NOMO-1 (cell line): ENCODE results near the gene C3orf85.
A peak's percentile ranks its signal among the peaks of the same experiment; 100 is the strongest.
"Not testable (repeated sequence)": the region's sequence is repeated elsewhere in the genome, so short reads cannot be mapped to it uniquely, and the experiment has no call there.

ENCODE experiments used
- DNase-seq, 2 experiments: peaks; one replicate each; lab custom pipeline; 2025; ENCODE audit not compliant: unreplicated experiment in 2 of 2; lab: John Stamatoyannopoulos, UW

The C3orf85 gene, protein sequence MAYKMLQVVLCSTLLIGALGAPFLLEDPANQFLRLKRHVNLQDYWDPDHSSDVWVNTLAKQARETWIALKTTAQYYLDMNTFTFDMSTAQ

DNA sequence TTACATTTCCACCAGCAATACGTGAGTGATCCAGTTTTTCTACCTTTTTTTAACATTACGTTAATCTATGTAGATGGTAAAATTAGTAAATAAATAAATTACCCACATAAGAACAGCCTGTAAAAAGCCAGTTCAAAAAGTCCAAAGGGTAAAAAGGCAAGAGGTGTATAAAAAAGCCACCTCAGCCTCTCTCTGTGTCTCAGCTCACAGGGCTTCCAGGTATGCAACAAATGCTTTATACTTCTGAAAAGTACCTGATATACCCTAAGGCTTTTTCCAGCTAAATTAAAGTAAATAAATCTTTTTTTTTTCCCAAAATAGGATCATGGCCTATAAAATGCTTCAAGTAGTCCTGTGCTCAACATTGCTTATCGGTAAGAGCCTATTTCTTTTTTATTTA is at the start of gene C3orf85:
Gene C3orf85 (plus strand): TSS at position 197 of the 400 bp plus-strand sequence. CDS start 129 bp downstream, at position 326.
- no peak for DNase-seq

DNA sequence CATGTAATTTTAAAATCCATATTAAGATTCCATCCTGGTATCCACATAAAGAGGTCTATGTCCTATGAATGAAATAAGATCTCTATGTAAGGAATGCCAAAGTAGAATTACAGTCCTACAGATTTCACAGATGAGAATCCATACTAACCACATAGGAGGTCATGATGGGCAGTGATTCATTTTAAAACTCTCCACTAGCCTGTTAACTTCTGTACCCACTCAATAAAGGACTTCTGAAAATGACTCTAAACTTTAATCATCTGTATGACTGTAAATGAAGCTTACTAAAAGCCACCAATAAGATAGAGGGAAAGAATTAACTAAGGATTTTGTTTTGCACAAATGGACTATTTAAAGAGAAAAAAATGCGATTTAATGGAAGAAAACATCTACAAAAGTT is 47.3 kb upstream of the C3orf85 start:
- DNase-seq: no peak

DNA sequence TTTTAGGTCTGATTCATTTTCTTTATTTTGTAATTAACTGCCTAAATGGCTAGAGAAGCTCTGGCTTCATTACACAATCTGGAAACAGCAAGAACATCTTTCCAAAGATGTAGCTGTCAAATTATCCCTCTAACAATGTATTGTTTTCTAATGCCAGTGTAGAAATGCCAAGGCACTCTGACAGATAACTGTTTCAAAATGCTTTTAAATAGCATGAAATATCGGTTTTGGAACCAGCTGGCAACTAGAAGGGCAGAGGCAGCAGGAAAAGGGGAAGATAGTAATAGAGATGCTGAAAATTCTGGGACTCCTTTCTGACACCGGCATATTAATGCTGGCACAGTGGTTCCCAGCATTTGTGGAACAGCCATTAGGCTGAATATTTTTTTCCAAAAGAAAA is 44.7 kb upstream of the C3orf85 start:
- DNase-seq: no peak

DNA sequence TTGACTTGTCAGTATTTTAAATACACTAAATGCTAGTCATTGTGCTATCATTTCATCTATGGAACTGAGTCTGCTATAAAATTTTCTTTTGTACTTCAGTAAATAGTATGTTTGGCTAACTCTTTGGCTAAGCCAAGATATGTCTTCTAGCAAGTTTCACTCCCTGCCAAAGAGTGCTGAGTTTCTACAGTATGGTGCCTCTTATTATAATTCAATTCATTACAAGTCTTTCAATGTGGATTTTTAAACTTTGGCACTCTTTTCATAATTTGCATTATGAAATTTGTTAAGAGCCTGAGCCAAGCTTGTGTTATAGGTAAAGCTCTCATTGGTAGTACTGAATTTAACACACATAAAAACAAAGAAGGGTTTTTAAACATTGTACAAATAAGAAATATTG is 43.0 kb upstream of the C3orf85 start:
- DNase-seq: no peak

DNA sequence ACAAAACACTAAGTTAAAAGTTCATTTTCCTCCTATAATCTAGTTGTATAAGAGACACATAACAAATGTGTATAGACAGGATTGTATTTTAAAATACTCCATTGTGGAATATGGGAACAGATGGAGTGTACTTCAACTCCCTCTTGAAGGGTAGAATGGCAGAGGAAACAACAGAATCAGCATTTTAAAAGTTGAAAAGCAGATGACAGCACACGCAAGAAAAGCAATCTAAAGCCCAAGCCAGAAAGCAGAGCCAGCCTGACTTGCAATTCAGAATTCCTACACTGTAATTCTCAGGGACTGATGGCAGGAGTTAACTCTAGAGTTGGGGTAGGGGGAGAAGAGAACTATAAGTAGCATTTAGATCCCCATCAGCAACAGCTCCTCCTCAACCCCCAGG is 41.4 kb upstream of the C3orf85 start:
- DNase-seq: no peak

DNA sequence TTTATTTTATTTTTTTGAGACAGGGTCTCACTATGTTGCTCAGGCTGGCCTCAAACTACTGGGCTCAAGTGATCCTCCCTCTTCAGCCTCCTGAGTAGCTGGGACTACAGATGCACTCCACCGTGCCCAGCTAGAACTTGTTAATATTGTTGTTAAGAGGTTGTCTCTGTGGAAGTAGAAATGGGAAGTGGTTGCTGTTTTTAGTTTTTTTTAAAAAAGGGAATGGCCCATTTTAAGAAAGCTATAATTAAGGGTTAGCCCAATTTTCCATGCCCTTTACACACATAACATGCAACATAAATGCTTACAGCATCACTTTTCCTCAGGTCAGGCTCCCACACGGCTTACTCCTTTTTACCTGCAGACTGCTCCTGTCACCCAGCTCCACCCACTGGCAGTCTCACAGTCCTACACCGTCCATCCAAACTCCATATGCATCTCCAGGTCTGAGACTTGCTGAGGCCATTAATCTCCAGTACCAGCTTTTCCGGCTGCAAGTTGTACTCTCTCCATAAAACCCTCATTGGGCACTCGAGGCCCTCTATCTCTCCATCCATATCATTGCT is 38.4 kb upstream of the C3orf85 start:
- DNase-seq: peak in 1 of 2 experiments; percentile 9

DNA sequence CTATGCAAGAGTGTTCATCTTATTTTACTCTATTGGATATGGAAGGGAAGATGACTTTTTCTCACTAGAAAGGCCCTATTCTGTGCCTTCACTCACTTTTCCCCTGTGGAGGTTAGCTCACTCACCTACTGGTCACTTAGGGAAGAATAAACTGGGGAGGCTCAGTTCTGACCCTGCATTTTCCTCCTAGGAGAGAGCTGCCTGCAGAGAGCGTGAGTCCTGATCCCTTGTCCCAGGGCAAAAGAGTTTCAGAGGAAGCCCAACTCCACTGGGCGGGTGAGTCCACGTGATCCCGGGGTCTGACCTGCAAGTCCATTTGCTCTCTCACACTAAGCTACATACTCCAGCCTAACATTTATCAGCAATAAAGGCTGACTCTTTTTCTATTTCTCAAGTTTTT is 26.9 kb upstream of the C3orf85 start:
- no peak for DNase-seq

DNA sequence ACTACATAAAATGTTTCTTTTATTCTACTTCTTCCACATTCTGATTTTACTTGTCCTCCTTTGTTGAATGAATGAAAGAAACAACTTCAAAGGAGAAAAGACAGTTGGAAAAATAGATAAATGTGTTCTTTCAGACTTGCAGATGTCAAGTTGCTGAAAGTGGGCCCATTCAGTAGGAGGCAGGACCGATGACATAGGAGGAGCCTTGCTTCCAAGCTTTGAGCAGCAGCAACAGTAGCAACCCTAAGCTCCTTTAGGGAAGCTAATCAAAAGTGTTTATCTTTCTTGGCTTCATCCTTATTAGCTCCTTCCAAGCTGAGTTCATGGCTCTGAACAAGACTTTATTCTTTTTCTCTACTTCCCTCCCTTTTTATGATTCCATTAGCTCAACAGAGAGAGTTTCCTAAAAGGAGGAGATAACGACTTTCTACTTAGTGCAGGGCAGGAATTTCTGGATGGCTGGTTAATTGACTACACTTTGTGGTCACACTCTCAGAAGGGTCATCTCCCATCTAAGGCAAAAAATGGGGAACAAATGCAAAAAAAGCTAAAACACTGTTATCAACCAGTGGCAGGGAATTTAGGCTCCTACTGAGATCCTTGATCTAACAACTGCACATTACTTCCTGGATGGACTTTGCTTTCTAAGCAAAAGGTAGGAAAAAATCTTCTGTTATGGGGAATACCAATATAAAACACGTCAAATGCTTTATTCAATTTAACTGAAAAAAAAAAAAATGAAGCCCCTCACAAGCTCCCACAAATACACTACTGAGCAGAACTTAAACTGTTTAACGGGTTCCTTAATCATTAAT is 23.4 kb upstream of the C3orf85 start:
- no peak for DNase-seq

DNA sequence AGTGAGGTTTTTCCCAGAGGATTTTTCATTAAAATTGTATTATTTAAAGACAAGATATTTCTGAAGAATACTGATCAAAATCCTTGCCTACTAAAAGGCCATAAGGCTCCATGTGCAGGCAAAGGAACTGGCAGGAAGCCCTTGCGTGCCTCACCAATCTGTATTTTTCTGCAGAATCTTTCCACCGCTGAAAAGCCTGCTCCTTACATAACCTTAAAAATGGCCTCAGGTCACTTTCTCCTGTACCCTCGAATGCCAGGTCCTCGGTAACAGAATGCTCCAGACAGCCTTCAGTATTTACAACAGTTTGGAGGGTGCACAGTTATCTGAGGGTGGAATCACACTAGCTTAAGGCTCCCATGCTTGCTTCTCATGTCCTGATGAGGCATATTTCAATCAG is 21.8 kb upstream of the C3orf85 start:
- no peak for DNase-seq

DNA sequence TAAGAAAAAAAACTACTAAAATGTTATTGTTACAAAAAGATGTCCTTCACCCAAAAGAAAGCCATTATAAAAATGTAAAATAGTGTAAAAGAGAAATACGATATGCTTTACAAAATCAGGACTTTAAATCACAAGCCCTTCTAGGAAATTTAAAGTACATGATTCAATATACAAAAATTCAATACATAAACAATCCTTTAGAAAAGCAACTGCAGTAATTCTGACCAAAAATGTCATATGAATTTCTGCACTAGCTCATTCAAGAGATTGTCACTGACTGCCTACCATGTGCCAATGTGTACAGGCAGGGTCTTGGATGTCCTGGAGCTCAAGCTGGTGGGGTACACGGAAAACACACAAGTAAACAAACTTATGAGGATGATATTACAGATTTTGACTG is 21.1 kb upstream of the C3orf85 start:
- DNase-seq: no peak

DNA sequence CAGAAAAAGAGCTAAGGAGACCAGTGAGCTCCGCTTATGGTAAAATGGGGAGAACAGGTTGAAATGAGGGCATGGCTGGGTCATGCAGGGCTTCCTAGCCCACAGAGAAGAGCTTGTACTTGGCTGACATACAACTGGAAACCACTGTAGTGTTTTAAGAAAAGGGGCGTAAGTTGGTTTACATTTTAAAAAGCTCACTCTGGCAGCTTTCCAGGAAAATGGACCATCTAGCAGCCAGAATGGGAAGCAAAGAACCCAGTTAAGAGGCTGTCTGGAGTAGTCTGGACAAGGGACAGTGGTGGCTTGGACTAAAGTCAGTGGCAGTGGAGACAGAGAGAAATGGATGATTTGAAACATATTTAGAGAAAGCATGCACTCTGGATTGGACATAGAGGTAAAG is 20.5 kb upstream of the C3orf85 start:
- no peak for DNase-seq

DNA sequence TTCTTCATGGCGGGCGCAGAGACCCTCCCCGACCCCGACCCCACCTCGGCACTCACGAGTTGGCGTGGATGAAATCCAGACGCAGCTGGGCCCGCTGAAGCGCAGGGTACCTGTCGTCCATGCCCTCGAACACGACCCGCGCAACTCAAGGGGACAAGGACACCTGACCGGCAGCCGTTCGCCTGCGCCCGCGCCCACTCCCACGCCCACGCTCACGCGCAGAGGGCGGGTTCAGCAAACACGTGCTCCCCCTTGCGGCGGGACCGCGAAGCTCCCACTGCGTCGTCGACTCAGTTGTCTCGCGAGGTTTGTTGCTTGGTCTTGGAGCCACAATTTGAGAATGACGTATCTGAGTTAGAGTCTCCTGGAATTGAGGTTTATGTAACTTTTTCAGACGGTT is 18.6 kb upstream of the C3orf85 start, which contains the start of gene MORC1:
Gene MORC1 (minus strand): TSS at position 196 of the 400 bp plus-strand sequence. CDS start 75 bp downstream, at position 121.
- DNase-seq: no peak

DNA sequence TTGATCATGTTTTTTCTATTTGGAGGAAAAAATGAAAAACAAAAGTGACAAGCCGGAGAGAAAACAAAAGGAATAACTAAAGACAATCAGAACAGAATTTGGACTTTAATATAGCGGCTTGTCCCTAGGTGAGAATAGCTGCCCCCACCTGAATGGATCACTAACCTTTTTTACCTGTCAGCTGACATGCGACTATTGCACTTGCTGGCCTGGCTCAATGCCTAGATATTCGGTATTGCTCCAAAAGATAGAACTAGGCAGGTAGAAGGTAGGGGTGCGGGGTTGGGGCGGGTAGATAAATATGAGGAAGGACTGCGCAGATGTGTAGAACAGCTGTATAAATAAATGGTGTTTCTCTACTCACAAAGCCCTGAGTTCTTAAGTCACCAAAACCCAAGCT is 17.9 kb upstream of the C3orf85 start:
- DNase-seq: no peak

DNA sequence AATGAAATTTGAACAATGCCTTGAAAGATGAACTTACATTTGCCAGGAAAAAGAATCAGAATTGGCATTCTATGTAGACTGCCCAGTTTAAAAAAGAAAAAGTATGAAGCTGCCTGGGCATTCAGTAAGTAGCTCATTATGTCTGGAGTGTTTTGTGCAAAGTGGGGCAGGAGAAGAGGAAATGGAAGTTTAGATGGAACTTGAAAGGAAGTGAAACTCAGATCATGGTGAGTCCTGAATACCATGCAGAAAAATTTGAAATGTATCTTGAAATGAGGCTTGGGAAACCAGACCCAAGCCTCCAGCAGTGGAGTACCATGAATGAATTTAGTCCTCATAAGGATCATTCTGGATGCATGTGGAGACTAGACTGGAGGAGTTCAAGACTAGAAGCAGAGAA is 13.8 kb upstream of the C3orf85 start:
- peak; percentile 54 to 70 for DNase-seq

DNA sequence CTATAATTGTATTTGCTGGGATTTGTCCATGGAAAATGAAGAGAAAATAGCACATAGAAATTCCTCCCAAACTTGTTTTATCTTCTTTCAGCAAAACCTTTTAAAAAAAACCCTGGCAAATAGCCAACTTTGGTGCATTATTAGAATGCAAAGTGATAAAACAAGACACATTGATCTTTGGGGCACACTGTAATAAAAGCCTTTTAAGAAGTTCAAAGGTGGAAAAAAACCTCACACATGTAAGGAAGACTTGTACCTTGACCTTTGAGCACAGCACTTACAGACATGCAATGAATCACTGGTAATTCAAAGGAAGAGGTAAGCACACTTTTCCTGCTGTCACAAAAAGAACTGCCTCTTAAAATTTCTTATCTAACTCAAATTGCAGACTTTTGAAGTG is 10.6 kb upstream of the C3orf85 start:
- DNase-seq: no peak

DNA sequence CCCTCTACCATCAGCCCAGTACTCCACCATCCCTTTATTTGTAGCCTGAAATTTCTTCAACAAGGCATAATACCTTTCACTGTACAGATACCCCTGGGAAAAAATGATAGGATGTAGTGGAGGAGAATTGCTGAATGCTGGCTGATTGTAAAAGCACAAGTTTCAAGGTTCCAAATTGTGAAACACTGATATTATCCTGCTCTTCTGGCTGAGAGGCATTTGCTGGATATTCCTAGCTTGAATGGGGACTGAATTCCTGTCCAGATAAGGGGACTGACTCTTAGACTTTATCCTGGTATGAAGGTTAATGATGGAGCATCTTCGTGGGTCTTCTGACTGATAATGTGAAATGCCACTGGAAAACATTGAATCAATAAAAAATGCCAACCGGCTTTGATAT is 9.0 kb upstream of the C3orf85 start:
- no peak for DNase-seq

DNA sequence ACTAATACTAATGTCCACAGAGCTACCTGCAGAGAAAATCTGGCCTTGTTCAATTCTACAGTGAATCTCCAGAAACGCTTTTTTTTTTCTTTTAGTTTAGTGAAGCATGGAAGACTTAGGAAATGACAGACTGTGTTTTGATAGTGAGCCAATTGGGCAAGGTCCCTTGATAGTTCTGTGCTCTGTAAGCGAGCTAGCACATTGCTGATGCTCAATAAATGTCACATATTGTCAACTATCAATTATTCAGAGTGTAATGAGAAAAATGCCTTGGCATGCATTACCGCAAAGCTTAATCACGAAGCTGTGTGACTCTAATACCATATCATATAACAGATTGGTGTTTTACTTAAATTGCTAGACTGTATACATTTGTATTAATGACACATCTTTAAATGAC is 5.2 kb upstream of the C3orf85 start:
- no peak for DNase-seq

DNA sequence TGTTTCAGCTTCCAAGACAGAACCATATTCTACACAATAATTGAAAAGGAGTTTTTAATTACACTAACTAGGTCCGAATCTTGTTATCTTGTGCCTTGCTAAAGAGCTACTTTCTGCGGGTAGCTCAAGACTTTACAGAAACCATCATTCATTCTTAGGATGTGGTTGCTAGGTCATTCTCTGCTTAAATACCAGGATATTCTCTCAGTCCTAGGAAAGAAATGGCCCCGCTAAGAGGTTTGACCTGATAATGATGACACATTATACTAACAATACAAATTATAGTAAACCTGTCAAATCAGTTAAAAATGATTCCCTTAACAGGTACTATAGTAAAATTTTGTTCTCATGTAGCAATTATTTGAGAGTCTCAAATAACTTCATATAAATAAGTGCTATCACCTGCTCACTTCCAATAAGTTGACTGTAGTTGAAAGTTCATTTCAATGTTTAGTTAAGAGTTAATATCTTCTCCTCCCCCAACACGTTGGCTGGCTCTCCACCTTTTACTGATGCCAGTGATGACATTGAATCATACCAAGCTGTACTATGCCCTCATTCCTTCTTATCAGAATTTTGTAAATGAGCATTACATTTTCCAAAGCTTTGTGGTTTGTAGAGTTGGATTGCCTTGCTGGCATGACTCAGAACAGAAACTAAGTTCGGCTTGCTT is 3.6 kb upstream of the C3orf85 start:
- DNase-seq: no peak

DNA sequence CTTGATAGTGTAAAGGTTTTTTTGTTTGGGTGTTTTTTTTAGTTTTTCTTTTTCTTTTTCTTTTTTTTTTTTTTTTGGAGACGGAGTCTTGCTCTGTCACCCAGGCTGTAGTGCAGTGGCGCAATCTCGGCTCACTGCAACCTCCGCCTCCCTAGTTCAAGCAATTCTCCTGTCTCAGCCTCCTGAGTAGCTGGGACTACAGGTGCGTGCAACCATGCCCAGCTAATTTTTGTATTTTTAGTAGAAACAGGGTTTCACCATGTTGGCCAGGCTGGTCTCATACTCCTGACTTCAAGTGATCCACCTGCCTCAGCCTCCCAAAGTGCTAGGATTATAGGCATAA is 3.1 kb upstream of the C3orf85 start:
- DNase-seq: not testable (repeated sequence)

DNA sequence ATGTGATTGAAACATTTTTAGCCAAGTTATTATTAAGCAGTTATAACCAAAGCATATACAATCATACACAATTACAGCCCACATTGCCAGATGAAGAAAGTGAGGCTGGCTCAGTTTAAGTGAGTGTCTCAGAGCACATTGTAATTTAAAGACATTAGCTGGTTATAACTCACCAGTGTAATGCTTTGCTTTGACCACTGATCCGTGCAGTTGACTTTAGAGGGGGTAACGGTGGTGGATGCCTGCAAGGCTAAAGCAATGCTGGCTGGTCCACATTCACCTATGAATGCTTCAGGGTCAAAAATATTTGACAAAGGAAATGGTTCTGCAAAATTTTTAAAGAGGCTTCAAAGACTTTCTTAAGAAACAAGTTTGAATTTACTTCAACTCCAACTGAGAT is 1.2 kb downstream of the C3orf85 start:
- DNase-seq: no peak

DNA sequence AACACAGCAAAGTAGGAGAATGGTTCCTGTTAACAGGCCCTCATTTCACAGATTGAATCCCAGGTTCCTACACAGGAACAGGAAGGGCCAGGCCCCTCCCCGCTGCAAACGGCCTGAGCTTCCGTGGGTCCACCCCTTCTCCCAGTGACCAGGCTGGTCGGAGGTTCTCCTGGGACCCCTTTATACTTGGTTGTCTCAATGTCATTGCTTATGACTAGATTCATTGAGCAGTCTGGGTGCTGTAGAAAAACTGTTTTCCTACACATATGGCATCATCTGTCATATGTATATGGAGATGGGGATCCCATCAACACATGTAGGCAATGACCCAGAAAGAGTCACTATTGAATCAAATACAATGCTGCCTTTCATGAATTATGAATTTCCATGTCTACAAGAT is 3.8 kb downstream of the C3orf85 start:
- no peak for DNase-seq

DNA sequence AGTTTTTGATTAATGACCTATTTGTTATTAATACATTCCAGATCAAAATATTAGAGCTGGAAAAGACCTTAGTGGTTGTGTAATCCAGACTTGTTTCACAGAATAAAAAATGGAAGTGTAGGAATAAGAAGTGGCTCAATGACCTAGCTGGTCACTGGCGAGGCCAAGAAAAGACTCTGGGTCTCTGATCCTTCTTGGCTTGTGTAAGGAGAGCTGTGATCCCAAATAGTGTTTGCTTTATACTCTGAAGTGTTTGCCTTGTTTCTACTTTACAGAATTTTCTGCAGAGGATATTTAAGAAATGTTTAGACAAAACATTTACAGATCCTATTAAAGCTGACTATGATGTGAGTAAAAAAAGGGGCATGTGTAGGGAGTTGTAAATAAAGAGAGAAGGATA is 7.1 kb downstream of the C3orf85 start:
- no peak for DNase-seq
